GM23248 (cell line): ENCODE results near the gene HMG20A. TPM values are rescaled to one million over a fixed set of nuclear protein-coding genes. Genes with fewer than 3 reads are reported as not detected.

Source experiments
- DNase-seq: peaks from one replicate; pipeline ENCODE4 v3.0.0-alpha.2; 2015
- H2AFZ ChIP-seq: fragments of 200-600 bp; sonication (generic); 2 replicates; pipeline ENCODE4 v1.6.1; 2016; ENCODE audit warnings: antibody characterized with exemption
- H3F3A ChIP-seq: fragments of 200-600 bp; sonication (generic); 2 replicates; pipeline ENCODE4 v1.6.1; 2016; ENCODE audit warnings: mild to moderate bottlenecking, antibody characterized with exemption, mixed run types; ENCODE audit not compliant: insufficient read depth
- H3K27ac ChIP-seq: fragments of 200-600 bp; sonication (generic); 2 replicates; pipeline ENCODE4 v1.5.1; 2016; ENCODE audit warnings: mild to moderate bottlenecking
- H3K27me3 ChIP-seq: fragments of 200-600 bp; sonication (generic); replicated peaks from 2 replicates; pipeline ENCODE4 v1.6.1; 2016; ENCODE audit warnings: mild to moderate bottlenecking; ENCODE audit not compliant: insufficient read depth
- H3K36me3 ChIP-seq: fragments of 200-600 bp; sonication (generic); 2 replicates; pipeline ENCODE4 v1.6.1; 2016; ENCODE audit warnings: low read depth, mild to moderate bottlenecking
- H3K4me1 ChIP-seq: fragments of 200-600 bp; sonication (generic); 2 replicates; pipeline ENCODE4 v1.6.1; 2016; ENCODE audit warnings: mild to moderate bottlenecking; ENCODE audit not compliant: insufficient read depth
- H3K4me2 ChIP-seq: fragments of 200-600 bp; sonication (generic); one replicate; pipeline ENCODE4 v1.6.1; 2016; ENCODE audit warnings: mild to moderate bottlenecking; ENCODE audit not compliant: unreplicated experiment
- H3K4me3 ChIP-seq: fragments of 200-600 bp; sonication (generic); 2 replicates; pipeline ENCODE4 v1.5.1; 2016; ENCODE audit warnings: mild to moderate bottlenecking
- H3K79me2 ChIP-seq: fragments of 200-600 bp; sonication (generic); 2 replicates; pipeline ENCODE4 v1.6.1; 2016; ENCODE audit warnings: mild to moderate bottlenecking; ENCODE audit not compliant: insufficient read depth
- H3K9ac ChIP-seq: fragments of 200-600 bp; sonication (generic); 2 replicates; pipeline ENCODE4 v1.6.1; 2016; ENCODE audit warnings: mild to moderate bottlenecking
- H3K9me2 ChIP-seq: fragments of 200-600 bp; sonication (generic); 2 replicates; pipeline ENCODE4 v1.6.1; 2016; ENCODE audit warnings: mixed run types, mild to moderate bottlenecking, moderate library complexity; ENCODE audit not compliant: insufficient read depth
- H3K9me3 ChIP-seq: fragments of 200-600 bp; sonication (generic); one replicate; pipeline ENCODE4 v1.6.1; 2017; ENCODE audit warnings: low read depth
- H4K20me1 ChIP-seq: fragments of 200-600 bp; sonication (generic); 2 replicates; pipeline ENCODE4 v1.6.0; 2016; ENCODE audit not compliant: insufficient read depth
- EZH2 ChIP-seq: fragments of 200-600 bp; sonication (generic); IDR thresholded peaks from 2 replicates; pipeline ENCODE4 v1.6.1; 2018; ENCODE audit warnings: antibody characterized with exemption, mild to moderate bottlenecking; ENCODE audit not compliant: insufficient read depth, poor library complexity, severe bottlenecking
- EZH2phosphoT487 ChIP-seq: fragments of 200-600 bp; sonication (generic); IDR thresholded peaks from 2 replicates; pipeline ENCODE4 v1.6.1; 2018; ENCODE audit warnings: antibody characterized with exemption, moderate library complexity, mild to moderate bottlenecking, low read depth; ENCODE audit not compliant: insufficient read depth
- WGBS, 2 experiments: methylation state at CpG; one replicate each; pipeline ENCODE4 v1.1.6; 2015 to 2017; ENCODE audit warnings: low lambda C conversion rate in 2 of 2, low coverage in 1 of 2; ENCODE audit errors: missing lambda C conversion rate in 2 of 2; 5-methylcytosine and 5-hydroxymethylcytosine counted together
- in situ Hi-C: fragments of 300-500 bp; cut with MboI; formaldehyde crosslinking; loops from 2 replicates; pipeline ENCODE4 v1.15.0; 2020
- polyA plus RNA-seq: library from polyadenylated mRNA; unstranded; fragments of >200 nt; fragmentation: Nextera tagmentation; extraction: Ambion mirVana; gene quantifications from 2 replicates; pipeline ENCODE4 v1.2.1, GENCODE V29; 2016
- total RNA-seq: library from RNA; depleted of rRNA; stranded (reverse); fragments of >200 nt; shearing (Covaris generic); gene quantifications from 2 replicates; pipeline ENCODE4 v1.2.3, GENCODE V29; 2014

The HMG20A gene
- total and polyA plus RNA-seq, 2 experiments from 2014 or later = 15.1 to 25.1 TPM

DNA sequence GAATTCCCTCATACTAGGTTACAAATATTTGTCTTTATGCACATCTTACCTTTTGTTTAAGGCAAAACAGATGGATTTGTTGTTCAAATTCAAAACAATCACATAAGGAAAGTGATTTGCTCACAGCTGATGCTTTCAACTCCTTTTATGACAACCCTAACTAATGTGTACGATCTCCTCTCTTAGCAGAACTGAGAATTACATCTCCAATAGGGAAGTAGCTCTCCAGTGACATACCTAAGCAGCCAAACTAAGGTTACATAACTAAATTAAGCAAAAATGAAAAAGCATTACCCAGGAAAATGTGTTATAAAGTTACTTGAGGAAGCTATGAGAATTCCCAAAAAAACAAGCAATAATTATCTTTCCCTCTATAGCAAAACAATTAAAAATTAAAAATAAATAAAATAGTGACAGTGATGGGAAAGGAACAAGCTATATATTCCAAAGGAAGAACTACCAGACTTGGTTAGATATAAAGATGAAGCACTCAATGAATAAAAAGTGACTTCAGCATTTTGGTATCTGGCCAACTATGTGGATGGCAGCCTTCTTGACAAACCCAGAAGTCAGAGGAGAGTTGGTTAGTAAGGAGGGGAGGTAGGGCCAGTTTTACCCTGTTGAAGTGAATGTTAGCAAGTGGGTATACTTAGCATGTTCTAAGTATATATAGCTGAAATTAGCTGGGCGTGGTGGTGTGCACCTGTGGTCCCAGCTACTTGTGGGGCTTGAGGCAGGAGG lies 33.2 kb upstream of the HMG20A start:
- H3K9ac ChIP-seq = no peak overlapping the region
- H3K36me3 ChIP-seq = no peaks in the 10 kb centered on the region
- H3K4me1 ChIP-seq = peaks cover 40% of the 10 kb centered on the region
- H3K9me2 ChIP-seq = 0 out of 2 replicates have a peak, but pooled peaks cover 5% of the 10 kb centered on the region
- H2AFZ ChIP-seq = no peak overlapping the region
- DNase-seq = peak; percentile 30
- no peaks in the 10 kb centered on the region for H3K27me3 ChIP-seq
- WGBS, 2 experiments = 98 to 99% methylated on average over 2 of the region's 2 CpGs
- H3F3A ChIP-seq = peaks cover 12% of the 10 kb centered on the region; the same call in 1 of the 2 replicates
- no peak overlapping the region for H3K27ac ChIP-seq
- peaks cover 73% of the 10 kb centered on the region for H4K20me1 ChIP-seq
- H3K9me3 ChIP-seq = no peaks in the 10 kb centered on the region
- H3K4me2 ChIP-seq = no peak overlapping the region
- in situ Hi-C loops = no loop called here
- peaks cover 100% of the 10 kb centered on the region for H3K79me2 ChIP-seq
- TF ChIP-seq EZH2phosphoT487 = no peak
- TF ChIP-seq EZH2 = no peak
- H3K4me3 ChIP-seq = no peak overlapping the region

GRCh38 chr15:77391372-77391951 lies 29.2 kb upstream of the HMG20A start:
- 96 to 97% methylated on average over 3 of the region's 3 CpGs for WGBS, 2 experiments
- no peaks in the 10 kb centered on the region for H3K9me2 ChIP-seq
- in situ Hi-C loops = no loop called here
- no peak overlapping the region for H3K4me2 ChIP-seq
- no peak overlapping the region for H2AFZ ChIP-seq
- no peak overlapping the region for H3K9ac ChIP-seq
- no peaks in the 10 kb centered on the region for H3K9me3 ChIP-seq
- peaks cover 100% of the 10 kb centered on the region for H3K79me2 ChIP-seq
- peaks cover 56% of the 10 kb centered on the region for H4K20me1 ChIP-seq
- H3K27ac ChIP-seq = no peak overlapping the region
- no peak overlapping the region for H3K4me3 ChIP-seq
- DNase-seq = no peak
- H3K4me1 ChIP-seq = peaks cover 28% of the 10 kb centered on the region
- no peak for TF ChIP-seq EZH2
- TF ChIP-seq EZH2phosphoT487 = no peak
- H3K36me3 ChIP-seq = 0 out of 2 replicates have a peak, but pooled peaks cover 4% of the 10 kb centered on the region
- no peaks in the 10 kb centered on the region for H3K27me3 ChIP-seq
- peaks cover 19% of the 10 kb centered on the region; the same call in 1 of the 2 replicates for H3F3A ChIP-seq

GRCh38 chr15:77392762-77393470 lies 27.8 kb upstream of the HMG20A start:
- DNase-seq = no peak
- in situ Hi-C loops = no loop called here
- H3K4me3 ChIP-seq = no peak overlapping the region
- peaks cover 21% of the 10 kb centered on the region; the same call in 1 of the 2 replicates for H3F3A ChIP-seq
- TF ChIP-seq EZH2phosphoT487 = no peak
- TF ChIP-seq EZH2 = no peak
- H3K4me2 ChIP-seq = no peak overlapping the region
- peaks cover 6% of the 10 kb centered on the region for H3K9me3 ChIP-seq
- H3K9ac ChIP-seq = no peak overlapping the region
- no peak overlapping the region for H3K27ac ChIP-seq
- H3K27me3 ChIP-seq = no peaks in the 10 kb centered on the region
- peaks cover 100% of the 10 kb centered on the region for H3K79me2 ChIP-seq
- WGBS, 2 experiments = 97 to 100% methylated on average over 7 of the region's 7 CpGs
- H3K9me2 ChIP-seq = no peaks in the 10 kb centered on the region
- peaks cover 51% of the 10 kb centered on the region for H4K20me1 ChIP-seq
- H2AFZ ChIP-seq = no peak overlapping the region
- H3K4me1 ChIP-seq = peaks cover 28% of the 10 kb centered on the region
- 0 out of 2 replicates have a peak, but pooled peaks cover 4% of the 10 kb centered on the region for H3K36me3 ChIP-seq

DNA sequence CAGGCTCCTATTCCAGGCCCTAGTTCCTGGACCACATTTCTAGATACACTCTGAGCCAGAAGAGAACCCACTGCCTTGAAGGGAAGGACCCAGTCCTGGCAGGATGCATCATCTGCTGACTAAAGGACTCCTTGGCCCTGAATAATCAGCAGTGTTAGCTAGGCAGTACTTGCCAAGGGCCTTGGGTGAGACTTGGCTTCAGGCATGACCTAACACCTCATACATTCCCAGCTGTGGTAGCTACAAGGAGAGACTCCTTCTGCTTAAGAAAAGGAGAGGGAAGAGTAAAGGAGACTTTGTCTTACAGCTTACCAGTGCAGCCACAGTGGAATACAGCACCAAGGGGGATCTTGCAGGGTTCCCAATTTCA lies 27.2 kb upstream of the HMG20A start:
- H3K4me2 ChIP-seq = no peak overlapping the region
- TF ChIP-seq EZH2 (no peak), EZH2phosphoT487 (no peak)
- H3K79me2 ChIP-seq = peaks cover 100% of the 10 kb centered on the region
- H3K36me3 ChIP-seq = 0 out of 2 replicates have a peak, but pooled peaks cover 4% of the 10 kb centered on the region
- no peak overlapping the region for H2AFZ ChIP-seq
- H3K4me3 ChIP-seq = no peak overlapping the region
- H3K27me3 ChIP-seq = no peaks in the 10 kb centered on the region
- peaks cover 51% of the 10 kb centered on the region for H4K20me1 ChIP-seq
- H3K9me2 ChIP-seq = no peaks in the 10 kb centered on the region
- peaks cover 6% of the 10 kb centered on the region for H3K9me3 ChIP-seq
- peaks cover 28% of the 10 kb centered on the region for H3K4me1 ChIP-seq
- H3F3A ChIP-seq = peaks cover 21% of the 10 kb centered on the region; the same call in 1 of the 2 replicates
- no peak overlapping the region for H3K9ac ChIP-seq
- in situ Hi-C loops = no loop called here
- peak; percentile 74 for DNase-seq
- H3K27ac ChIP-seq = no peak overlapping the region
